NCI-H748 treated with DMSO at 0.1 percent for 48 hours (cell line): Measurements from ENCODE around the gene LSR.
A peak's percentile ranks its signal among the peaks of the same experiment; 100 is the strongest.

ENCODE experiments used
- DNase-seq: peaks from one replicate; lab custom pipeline; 2025; lab: John Stamatoyannopoulos, UW

LSR gene

GRCh38 chr19:35247526-35248309 lies 1.1 kb upstream of the LSR start:
- DNase-seq, result peak; percentile 90

DNA sequence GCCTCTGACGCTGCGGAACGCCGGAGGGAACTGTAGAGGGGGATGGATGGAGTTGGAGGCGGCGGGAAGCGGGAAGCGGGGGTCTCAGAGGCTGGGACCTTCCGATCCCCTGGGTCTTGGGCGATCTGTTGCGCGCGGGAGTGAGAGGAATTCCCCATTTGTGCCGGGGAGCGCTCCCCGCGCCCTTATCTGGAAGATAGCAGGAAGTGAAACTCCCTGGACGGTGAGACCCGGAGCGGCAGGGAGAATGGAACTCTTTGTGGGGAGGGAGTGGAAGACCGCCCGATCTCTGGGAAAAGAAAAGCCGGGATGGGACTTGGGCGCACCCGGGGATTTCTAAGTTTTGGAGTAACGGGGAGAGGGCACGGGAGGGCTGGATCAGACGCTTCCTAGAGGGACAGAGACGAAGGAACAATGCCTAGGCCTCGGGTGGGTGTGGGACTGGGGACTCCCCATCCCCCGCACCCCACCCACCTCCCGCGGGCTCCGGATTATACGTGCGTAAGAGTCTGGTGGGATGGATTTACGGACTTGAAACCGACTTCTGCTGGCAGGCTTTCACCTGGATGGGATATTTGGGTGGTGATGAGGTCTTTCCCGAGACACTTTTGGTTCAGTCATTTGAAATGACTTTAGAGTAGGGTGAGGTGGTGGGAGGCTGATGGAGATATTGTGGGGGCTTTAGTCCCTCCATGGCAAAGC lies 495 bp downstream of the LSR start:
- DNase-seq, result no peak

GRCh38 chr19:35249848-35250711 lies 1.3 kb downstream of the LSR start:
- no peak for DNase-seq

- DNase-seq, result no peak
Measured at GRCh38 chr19:35251456-35251855, 2.7 kb downstream of the LSR start.

GRCh38 chr19:35253316-35254286 lies 4.8 kb downstream of the LSR start:
- no peak for DNase-seq

DNA sequence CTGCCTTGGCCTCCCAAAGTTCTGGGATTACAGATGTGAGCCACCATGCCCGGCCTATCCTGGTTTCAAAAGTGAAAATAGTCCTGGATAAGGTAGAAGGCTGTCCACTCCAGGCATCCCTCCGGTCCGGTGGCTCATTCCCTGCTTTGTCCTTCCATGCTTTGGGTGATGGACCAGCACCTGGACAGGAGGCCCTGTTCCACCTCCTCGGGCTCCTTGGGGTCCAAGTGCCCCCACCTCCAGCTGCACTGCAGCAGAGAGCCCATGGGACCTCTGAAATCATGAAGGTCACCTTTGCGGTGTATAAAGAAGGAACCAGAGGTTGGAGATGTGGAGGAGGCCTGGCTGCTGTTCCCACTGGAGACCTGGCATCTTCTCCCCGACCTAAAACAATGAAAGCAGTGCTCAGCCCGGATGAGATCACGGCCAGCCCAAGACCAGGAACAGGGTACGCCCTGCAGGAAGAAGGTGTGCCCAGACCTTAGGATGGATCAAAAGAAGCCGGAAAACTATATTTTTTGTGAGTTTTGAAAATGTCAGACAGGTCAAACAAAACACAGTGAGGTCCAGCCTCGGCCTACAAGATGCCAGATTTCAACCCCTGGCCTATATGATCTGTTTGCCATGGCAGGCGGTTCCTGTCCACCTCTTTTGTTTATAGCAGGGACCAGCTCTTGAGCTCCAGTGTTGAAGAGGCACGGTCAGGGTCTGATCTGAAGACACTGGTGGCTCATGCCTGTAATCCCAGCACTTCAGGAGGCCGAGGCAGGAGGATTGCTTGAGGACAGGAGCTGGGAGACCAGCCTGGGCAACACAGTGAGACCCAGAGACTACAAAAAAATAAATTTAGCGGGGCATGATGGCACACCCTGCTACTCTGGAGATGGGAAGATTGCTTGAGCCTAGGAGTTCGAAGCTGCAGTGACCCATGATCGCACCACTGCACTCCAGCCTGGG lies 5.8 kb downstream of the LSR start:
- no peak for DNase-seq

- DNase-seq, result no peak
Measured at GRCh38 chr19:35256566-35256965, 7.8 kb downstream of the LSR start.

- DNase-seq, result no peak
Measured at GRCh38 chr19:35257113-35257461, 8.3 kb downstream of the LSR start.

GRCh38 chr19:35260694-35261304 lies 12.0 kb downstream of the LSR start:
- no peak for DNase-seq

DNA sequence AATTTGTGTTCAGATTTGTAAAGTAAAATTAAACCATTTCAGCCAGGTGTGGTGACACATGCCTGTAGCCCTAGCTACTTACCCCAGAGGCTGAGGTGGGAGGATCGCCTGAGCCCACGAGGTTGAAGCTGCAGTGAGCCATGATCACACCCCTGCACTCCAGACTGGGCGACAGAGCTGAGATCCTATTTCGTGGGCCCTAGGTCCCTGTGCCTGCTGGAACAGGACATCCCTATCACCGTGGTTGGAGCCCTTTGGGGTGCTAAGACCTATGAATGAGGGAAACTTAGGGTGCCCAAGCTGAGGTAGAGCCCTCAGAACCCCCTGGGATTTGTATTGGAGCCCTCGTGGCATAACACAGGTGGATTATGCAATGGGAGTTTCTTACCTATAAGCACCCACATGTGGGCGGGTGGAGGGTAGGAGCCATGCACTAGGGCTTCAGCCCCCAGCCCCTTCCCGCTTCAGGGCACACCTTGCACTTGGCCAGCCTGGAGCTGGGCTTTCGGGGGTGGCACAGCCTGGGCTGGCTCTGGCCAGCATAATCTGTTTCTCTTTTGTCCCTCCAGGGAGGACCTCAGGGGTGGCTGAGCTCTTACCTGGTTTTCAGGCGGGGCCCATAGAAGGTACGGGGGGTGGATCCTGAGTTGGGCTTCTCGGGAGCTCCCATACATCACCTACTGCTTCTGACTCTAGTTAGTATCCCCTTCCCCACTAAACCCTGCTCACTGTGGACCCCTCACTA lies 12.7 kb downstream of the LSR start:
- DNase-seq, result no peak

DNA sequence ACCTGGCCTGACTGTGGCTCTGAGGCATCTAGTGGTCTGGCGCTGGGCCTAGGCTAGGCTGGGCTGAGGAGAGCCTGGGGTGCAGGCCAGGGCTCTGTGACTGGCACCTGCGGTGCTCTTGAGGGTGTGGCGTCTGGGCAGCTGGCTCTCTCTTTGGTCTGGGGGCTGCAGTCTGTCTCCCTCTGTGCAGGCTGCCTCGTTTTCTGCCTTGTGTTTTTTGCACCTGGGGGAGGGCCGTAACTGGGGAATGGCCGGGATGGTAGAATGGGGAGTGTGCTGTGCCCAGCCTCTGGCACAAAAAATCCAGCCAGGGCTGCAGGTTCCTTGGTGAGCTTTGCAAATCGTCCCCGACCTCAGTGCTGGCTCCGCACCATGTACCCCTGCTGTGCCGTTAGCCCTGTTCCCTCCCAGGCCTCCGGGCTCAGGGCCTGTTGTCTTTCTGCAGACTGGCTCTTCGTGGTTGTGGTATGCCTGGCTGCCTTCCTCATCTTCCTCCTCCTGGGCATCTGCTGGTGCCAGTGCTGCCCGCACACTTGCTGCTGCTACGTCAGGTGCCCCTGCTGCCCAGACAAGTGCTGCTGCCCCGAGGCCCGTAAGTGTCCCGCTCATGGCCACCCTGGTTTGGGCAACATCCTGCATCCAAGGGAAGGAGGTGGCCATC lies 13.4 kb downstream of the LSR start:
- DNase-seq, result no peak

- DNase-seq, result no peak
Measured at GRCh38 chr19:35264268-35265125, 15.7 kb downstream of the LSR start.

DNA sequence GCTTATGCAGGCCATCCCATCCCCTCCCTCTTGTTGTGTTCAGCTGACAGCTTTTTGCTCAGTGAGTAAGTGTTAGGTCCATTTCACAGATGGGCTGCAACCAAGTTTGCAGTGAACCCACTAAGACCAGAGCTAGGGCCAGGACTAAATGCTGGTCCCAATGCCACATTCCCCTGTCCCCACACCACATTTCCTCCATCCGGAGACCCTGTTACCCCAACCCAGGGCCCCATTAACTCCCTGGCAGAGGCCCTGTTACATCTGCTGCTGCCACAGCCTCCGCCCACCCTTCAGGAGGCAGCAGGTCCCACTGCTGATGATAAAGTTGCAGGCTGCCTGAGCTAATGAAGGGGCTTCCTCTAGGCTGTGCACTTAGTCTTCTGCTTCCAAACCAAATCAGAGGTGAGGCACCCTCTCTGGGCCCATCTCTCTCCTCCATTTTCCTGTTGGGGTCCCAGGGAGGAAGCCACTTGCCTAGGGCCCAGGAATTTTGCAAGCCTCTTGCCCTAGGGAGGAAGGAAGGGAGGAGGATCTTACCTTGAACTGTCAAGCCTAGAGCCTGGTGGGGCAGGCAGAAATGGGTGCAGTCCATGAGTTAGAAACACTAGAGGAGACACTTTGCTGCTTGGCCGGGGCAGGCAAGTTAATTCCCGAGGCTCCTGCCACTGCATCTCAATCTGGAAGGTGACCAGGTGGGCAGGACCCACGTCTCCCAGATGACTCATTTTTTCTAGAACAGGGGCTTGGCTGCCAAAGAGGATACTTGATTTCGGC lies 16.5 kb downstream of the LSR start:
- DNase-seq, result no peak

- no peak for DNase-seq
Measured at GRCh38 chr19:35265900-35266519, 17.2 kb downstream of the LSR start.

GRCh38 chr19:35266520-35267352 lies 17.9 kb downstream of the LSR start:
- no peak for DNase-seq
